Stimulated activated naive CD8-positive, alpha-beta T cell treated with anti-CD3 and anti-CD28 coated beads, Interleukin-15, amount 100 ng/mL, for 72 hours (primary cell): ENCODE data around the gene CRIM1.
A peak's percentile ranks its signal among the peaks of the same experiment; 100 is the strongest.
"Not testable (repeated sequence)": the region's sequence is repeated elsewhere in the genome, so short reads cannot be mapped to it uniquely, and the experiment has no call there.

ENCODE experiments used
- ATAC-seq: fragments of 150-1000 bp; cut with Tn5 transposase; 2 replicates; pipeline ENCODE4 v1.10.0; 2021; ENCODE audit warnings: mild to moderate bottlenecking, moderate library complexity
- DNase-seq, 2 donors: peaks; one replicate each; pipeline ENCODE4 v3.0.0; 2021 to 2022
- H3K27ac Mint-ChIP-seq, 2 donors: one replicate each; pipeline ENCODE4 v1.8.0; 2022; ENCODE audit warnings: mild to moderate bottlenecking in 2 of 2, mixed read lengths in 2 of 2, moderate library complexity in 2 of 2
- H3K27me3 Mint-ChIP-seq: one replicate; pipeline ENCODE4 v1.8.0; 2022; ENCODE audit warnings: mixed read lengths
- H3K4me1 Mint-ChIP-seq: one replicate; pipeline ENCODE4 v1.8.0; 2022; ENCODE audit warnings: mild to moderate bottlenecking, mixed read lengths
- H3K4me3 Mint-ChIP-seq, 2 donors: one replicate each; pipeline ENCODE4 v1.8.0; 2022; ENCODE audit warnings: mild to moderate bottlenecking in 2 of 2, mixed read lengths in 2 of 2, moderate library complexity in 1 of 2
- H3K9me3 Mint-ChIP-seq, 2 donors: one replicate each; pipeline ENCODE4 v1.8.0; 2022; ENCODE audit warnings: mixed read lengths in 2 of 2

The CRIM1 gene

DNA sequence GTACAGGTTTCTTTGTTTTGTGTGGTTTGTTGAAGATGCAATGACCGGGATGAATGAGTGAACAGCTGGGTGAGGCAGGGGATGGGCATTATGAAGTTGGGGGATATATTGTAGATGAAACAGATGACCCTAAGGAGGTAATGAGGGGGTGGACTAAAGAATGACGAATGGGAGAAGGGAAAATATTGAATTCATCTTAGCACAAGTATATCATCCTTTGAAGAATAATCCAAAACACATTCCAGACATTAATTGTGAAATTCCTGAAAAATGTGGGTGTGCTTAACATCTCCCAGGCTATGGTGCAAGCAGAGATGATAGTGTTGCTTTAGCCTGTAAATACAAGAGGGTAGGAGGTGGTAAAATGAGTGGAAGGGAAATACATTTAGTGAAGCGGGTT, 5.8 kb downstream of the CRIM1 start:
- Mint-ChIP-seq H3K4me3 (no peak overlapping the region), H3K9me3 (no peaks in the 10 kb centered on the region), H3K27ac (no peak overlapping the region), H3K27me3 (peaks cover 49% of the 10 kb centered on the region), H3K4me1 (peaks cover 21% of the 10 kb centered on the region)
- DNase-seq = no peak
- ATAC-seq = no peak

DNA sequence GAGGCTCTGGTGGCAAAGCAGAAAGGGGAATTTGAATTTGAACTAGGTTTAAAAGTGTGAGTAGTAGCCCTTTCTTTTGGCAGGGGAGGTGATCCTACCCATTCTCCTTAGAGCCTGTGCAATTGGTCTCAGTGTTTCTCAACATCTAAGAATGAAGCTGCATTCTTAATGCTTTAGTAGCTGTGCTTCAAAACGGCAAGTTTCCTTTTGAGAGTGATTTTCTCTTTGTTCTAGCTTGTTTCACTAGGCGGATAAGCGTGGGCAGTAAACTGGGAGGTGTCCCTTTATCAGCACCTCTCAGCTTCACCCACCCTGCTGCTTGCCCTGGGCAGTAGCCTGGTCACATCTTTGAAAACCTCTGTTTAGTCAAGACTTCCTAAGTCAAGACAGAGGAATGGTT, 6.7 kb downstream of the CRIM1 start:
- no peaks in the 10 kb centered on the region for H3K9me3 Mint-ChIP-seq
- H3K4me3 Mint-ChIP-seq = no peak overlapping the region
- ATAC-seq (no peak), DNase-seq (no peak)
- H3K27ac Mint-ChIP-seq = peak overlapping the region in 1 of 2 donors; percentile 74
- H3K4me1 Mint-ChIP-seq = peaks cover 17% of the 10 kb centered on the region
- peaks cover 52% of the 10 kb centered on the region for H3K27me3 Mint-ChIP-seq

DNA sequence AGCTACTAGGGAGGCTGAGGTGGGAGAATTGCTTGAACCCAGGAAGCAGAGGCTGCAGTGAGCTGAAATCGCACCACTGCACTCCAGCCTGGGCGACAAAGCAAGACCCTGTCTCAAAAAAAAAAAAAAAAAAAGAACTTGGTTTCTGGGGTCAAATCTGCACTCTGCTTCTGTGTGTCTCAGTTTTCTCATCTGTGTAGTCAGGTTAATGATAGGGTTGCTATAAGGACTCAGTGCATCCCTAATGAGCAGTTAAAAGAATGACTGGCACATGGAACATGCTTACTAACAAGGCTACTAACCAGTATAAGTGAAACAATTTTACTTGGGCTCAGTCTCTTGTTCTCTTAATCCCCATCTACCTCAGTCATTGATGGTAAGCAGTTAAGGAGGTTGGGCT, 7.5 kb downstream of the CRIM1 start:
- ATAC-seq, H3K4me1 Mint-ChIP-seq, H3K9me3 Mint-ChIP-seq, H3K4me3 Mint-ChIP-seq, DNase-seq: not testable (repeated sequence)
- peak overlapping the region in 1 of 2 donors; percentile 52 for H3K27ac Mint-ChIP-seq
- H3K27me3 Mint-ChIP-seq = peaks cover 44% of the 10 kb centered on the region

- H3K4me3 Mint-ChIP-seq = no peak overlapping the region
- ATAC-seq = no peak
- no peak for DNase-seq
- H3K27ac Mint-ChIP-seq = no peak overlapping the region
- no peaks in the 10 kb centered on the region for H3K9me3 Mint-ChIP-seq
- H3K4me1 Mint-ChIP-seq = peaks cover 9% of the 10 kb centered on the region
- peaks cover 22% of the 10 kb centered on the region for H3K27me3 Mint-ChIP-seq
Observed at GRCh38 chr2:36366491-36367120, 11.0 kb downstream of the CRIM1 start.

GRCh38 chr2:36367486-36367885, 11.9 kb downstream of the CRIM1 start:
- H3K4me1 Mint-ChIP-seq = peaks cover 14% of the 10 kb centered on the region
- ATAC-seq (no peak), DNase-seq (no peak)
- H3K4me3 Mint-ChIP-seq = no peak overlapping the region
- H3K27me3 Mint-ChIP-seq = peaks cover 17% of the 10 kb centered on the region
- no peak overlapping the region for H3K27ac Mint-ChIP-seq
- H3K9me3 Mint-ChIP-seq = no peaks in the 10 kb centered on the region

DNA sequence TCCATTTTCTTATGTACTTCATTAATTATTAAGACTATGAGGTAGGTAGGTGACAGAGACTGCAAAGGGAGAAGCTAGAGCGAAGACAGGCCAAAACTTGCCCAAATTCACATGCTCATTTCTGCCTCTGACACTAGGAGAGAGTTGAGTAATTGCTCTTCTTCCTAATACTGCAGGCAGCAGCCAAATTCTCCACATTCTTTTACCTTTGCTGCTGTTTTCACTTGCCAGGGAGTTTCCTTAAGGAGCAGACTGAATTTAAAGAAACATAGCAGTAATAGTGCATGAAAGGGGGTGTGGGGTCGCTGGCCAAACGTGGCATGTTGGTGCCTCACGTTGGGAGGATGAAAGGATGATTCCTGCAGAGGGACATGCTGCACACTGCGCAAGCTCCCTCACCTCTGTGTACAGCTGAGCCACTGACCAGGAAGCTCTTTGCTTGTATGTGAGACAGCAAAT, 12.3 kb downstream of the CRIM1 start:
- Mint-ChIP-seq H3K27me3 (peaks cover 17% of the 10 kb centered on the region), H3K4me3 (no peak overlapping the region), H3K9me3 (no peaks in the 10 kb centered on the region), H3K27ac (no peak overlapping the region), H3K4me1 (peaks cover 18% of the 10 kb centered on the region)
- ATAC-seq = no peak
- no peak for DNase-seq

DNA sequence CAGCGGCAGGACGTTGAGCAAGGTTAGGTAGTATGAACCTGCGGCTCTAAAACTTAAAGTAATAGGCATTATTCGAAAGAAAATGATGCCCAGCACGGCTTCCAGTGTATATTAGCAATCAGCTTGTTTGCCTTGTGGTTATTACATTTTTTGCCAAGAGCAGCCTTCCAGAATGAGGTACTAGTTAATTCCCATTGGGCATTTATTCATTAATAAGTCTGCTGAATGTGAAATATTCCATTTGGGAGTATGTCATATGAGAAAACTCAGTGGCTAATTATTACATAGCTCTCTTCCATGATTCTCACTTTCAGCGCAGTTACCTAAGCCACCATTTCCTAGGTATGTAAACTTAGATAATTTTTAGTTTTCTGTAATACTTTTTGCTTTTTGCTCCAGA, 12.9 kb downstream of the CRIM1 start:
- H3K27ac Mint-ChIP-seq = no peak overlapping the region
- no peak for DNase-seq
- H3K4me3 Mint-ChIP-seq = no peak overlapping the region
- H3K4me1 Mint-ChIP-seq = peaks cover 23% of the 10 kb centered on the region
- H3K27me3 Mint-ChIP-seq = peaks cover 17% of the 10 kb centered on the region
- no peaks in the 10 kb centered on the region for H3K9me3 Mint-ChIP-seq
- no peak for ATAC-seq

DNA sequence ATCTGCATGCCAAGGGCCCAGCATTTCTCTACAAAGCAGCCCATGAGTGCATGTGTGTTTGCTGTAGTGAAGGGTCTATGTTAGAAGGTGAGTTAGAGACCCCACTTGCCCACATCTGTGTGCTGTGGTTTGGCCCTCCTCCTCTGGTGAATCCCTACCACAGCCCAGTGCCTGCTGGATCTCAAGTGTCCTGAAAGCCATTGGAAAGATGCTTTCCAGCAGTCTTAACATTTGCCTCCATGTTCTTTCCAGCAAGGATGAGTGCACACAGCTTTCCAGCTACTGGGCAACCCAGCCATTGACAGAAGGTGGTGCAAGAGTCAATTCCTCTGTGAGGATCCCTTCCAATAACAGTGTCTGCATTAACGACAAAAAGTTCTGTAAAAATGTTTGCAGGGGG, 13.6 kb downstream of the CRIM1 start:
- H3K4me1 Mint-ChIP-seq = peaks cover 28% of the 10 kb centered on the region
- H3K9me3 Mint-ChIP-seq = no peaks in the 10 kb centered on the region
- H3K4me3 Mint-ChIP-seq = no peak overlapping the region
- DNase-seq (no peak), ATAC-seq (no peak)
- H3K27ac Mint-ChIP-seq = no peak overlapping the region
- peaks cover 17% of the 10 kb centered on the region for H3K27me3 Mint-ChIP-seq

GRCh38 chr2:36369716-36370115, 14.1 kb downstream of the CRIM1 start:
- Mint-ChIP-seq H3K27me3 (peaks cover 17% of the 10 kb centered on the region), H3K4me1 (peaks cover 28% of the 10 kb centered on the region), H3K4me3 (no peak overlapping the region), H3K9me3 (no peaks in the 10 kb centered on the region), H3K27ac (no peak overlapping the region)
- ATAC-seq = no peak
- no peak for DNase-seq

- no peaks in the 10 kb centered on the region for H3K9me3 Mint-ChIP-seq
- H3K4me1 Mint-ChIP-seq = peaks cover 28% of the 10 kb centered on the region
- no peak overlapping the region for H3K27ac Mint-ChIP-seq
- no peak overlapping the region for H3K4me3 Mint-ChIP-seq
- H3K27me3 Mint-ChIP-seq = peaks cover 17% of the 10 kb centered on the region
- no peak for ATAC-seq
- no peak for DNase-seq
Observed at GRCh38 chr2:36370281-36370680, 14.7 kb downstream of the CRIM1 start.

DNA sequence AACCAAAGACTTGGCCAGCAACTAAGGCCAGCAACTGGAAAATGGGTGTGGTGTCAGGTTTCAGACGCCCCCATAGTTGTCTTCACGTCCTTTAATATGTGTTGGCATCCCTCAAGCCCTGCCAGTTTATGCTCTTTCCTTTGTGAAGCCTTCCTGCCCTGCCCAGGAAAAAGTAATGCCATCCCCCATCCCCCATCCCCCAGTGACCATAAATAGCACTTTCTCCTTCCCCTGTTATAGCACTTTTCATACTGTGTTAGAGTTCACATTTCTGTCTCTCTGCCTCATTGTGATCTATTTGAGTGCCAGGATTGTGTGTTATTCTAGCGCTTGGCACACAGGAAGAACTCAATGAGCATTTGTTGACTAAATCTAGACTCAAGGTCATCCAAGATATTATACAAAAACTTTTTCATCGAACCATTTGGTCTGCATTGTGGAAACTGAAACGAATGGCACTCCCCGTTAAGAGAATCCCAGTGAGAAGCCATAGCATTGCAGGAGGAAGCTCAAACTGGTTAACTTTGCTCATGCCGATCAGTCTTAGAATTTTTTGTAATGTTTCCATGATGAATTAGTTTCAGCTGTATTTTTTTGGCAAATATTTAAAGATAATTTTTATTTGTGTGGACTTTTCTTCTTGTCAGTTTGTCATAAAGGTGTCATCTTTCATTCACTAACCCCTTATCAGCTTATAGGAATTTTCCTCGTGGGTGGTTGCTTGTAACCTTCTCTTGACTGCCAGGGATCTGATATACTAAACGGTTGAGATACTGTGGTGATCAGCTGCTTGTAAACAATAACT, 15.7 kb downstream of the CRIM1 start:
- no peaks in the 10 kb centered on the region for H3K9me3 Mint-ChIP-seq
- H3K4me3 Mint-ChIP-seq = no peak overlapping the region
- H3K4me1 Mint-ChIP-seq = peaks cover 28% of the 10 kb centered on the region
- H3K27me3 Mint-ChIP-seq = peaks cover 18% of the 10 kb centered on the region
- DNase-seq (no peak), ATAC-seq (no peak)
- H3K27ac Mint-ChIP-seq = no peak overlapping the region

GRCh38 chr2:36371928-36372391, 16.4 kb downstream of the CRIM1 start:
- peaks cover 18% of the 10 kb centered on the region for H3K27me3 Mint-ChIP-seq
- no peak overlapping the region for H3K27ac Mint-ChIP-seq
- H3K4me1 Mint-ChIP-seq = peaks cover 28% of the 10 kb centered on the region
- no peaks in the 10 kb centered on the region for H3K9me3 Mint-ChIP-seq
- no peak overlapping the region for H3K4me3 Mint-ChIP-seq
- ATAC-seq (no peak), DNase-seq (no peak)

DNA sequence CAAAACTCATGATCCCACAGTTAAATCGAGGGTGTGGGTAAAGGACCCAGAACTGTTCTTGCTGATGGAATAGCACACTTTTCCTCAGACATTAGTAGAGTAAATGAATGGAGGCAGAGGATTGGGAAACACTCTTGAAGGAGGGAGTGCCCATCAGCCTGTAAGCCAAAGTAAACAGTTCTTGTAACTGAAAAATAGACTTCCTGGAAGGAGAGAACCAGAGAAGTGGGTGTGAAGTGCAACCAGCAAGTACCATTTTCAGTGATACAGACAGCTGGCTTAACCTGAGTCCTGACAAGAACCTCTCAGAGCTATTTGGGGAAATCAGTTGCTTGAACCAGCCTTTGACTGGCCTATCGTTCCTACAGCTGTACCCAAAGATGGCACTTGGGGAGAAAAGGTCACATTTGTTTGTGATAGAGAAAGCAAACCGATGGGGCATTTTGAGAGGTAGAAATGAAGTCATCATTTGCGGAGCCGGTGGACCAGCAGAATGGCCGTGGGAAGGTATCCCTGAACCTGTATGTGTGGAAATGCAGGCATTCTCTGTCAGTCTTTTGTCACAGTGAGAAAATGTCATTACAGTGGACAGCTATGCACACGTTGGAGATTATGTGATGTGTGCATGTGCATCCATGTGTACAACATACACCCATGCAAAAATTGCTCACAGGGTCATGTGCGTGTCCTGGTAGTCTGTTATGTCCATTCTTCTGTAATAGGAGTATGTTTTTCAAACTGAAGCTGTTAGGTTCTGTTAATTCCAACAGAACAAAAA, 17.8 kb downstream of the CRIM1 start:
- Mint-ChIP-seq H3K9me3 (no peaks in the 10 kb centered on the region), H3K27ac (peak overlapping the region; percentile 42 to 57), H3K4me1 (peaks cover 28% of the 10 kb centered on the region), H3K27me3 (peaks cover 19% of the 10 kb centered on the region), H3K4me3 (peak overlapping the region; percentile 44 to 46)
- ATAC-seq = peak; percentile 76
- no peak for DNase-seq

DNA sequence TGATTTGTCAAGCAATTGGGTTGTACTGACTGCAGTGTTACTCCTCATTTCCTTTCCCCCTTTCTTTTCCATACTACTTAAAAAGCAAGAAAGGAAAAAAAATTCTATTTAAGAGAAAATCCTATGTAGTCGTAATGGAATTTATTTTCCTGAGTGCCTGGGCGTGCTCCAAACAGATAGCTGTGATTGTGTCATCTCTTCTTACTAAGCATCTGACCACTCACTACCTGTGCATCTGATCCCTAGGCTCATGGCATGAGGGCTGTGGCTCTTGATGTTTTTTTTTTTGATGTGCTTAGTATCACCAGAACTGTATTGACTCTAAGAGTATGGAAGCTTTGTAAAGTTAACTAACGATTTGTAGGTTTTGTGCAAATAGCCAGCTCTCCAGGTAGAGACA, 19.0 kb downstream of the CRIM1 start:
- no peak for DNase-seq
- no peaks in the 10 kb centered on the region for H3K9me3 Mint-ChIP-seq
- H3K4me3 Mint-ChIP-seq = no peak overlapping the region
- no peak overlapping the region for H3K27ac Mint-ChIP-seq
- peaks cover 34% of the 10 kb centered on the region for H3K4me1 Mint-ChIP-seq
- H3K27me3 Mint-ChIP-seq = peaks cover 13% of the 10 kb centered on the region
- no peak for ATAC-seq

DNA sequence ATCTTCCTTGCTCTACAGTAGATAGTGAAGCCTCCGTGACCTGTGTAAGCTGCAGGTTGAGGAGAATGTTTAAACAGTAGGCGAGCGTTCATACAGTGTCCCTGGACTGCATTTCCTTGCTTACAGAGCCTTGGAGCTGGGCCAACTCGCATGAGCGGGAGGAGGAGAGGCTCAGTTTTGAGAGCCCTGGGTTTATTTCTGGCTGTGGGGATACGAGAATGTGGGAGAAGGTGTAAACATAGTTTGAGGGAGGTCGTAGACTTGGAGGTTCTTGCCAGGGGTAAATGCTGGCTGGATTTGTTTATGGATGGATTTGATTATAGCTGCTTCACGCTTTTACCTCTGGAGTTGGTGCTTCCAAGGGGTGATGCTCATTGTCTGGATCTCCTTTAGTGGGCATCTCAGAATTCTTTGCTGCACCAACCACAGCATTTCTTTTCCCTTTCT, 20.8 kb downstream of the CRIM1 start:
- Mint-ChIP-seq H3K27me3 (peaks cover 13% of the 10 kb centered on the region), H3K4me3 (no peak overlapping the region), H3K27ac (no peak overlapping the region), H3K9me3 (no peaks in the 10 kb centered on the region), H3K4me1 (peaks cover 36% of the 10 kb centered on the region)
- DNase-seq = no peak
- ATAC-seq = no peak
